ENCODE measurements around the gene PRKAR1B.
A peak's percentile ranks its signal among the peaks of the same experiment; 100 is the strongest.

The PRKAR1B gene

DNA sequence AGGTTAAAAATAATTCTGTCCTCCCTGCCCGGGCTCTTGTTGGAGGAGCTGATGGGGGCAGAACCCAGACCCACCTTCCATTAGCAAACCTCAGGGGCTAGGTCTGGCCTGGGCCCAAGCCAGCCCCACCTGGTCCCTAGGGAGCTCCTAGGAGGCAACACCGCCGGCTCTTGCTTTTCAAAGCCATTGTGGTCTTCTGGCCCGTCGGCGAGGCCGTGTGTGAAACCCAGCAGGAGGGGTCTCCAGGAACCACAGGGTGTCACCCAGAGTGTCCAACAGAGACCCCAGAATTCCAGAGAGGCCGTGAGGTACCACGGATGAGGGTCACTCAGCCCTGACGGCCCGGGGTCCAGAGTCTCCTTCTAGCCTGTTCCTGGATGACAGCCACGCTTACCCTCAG is 190.8 kb downstream of the PRKAR1B start:
- no peak for DNase-seq

DNA sequence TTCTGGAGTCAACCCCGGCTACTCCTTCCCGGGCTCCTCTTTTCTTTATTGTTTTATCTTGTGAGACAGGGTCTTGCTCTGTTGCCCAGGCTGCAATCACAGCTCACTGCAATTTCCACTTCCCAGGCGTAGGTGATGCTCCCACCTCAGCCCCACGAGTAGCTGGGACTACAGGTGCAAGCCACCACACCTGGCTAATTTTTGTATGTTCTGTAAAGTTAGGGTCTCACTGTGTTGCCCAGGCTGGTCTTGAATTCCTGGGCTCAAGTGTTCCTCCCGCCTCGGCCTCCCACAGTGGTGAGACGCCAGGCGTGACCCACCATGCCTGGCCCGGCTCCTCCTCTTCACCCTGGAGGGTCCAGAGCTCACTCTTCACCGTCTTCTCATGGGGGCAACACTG is 192.1 kb downstream of the PRKAR1B start:
- DNase-seq, result no peak

- no peak for DNase-seq
Measured at GRCh38 chr7:534075-534474, 193.0 kb downstream of the PRKAR1B start.

GRCh38 chr7:533266-533665 is 193.8 kb downstream of the PRKAR1B start:
- DNase-seq, result no peak

- DNase-seq, result no peak
Measured at GRCh38 chr7:532379-533143, 194.5 kb downstream of the PRKAR1B start.

GRCh38 chr7:531777-532176 is 195.3 kb downstream of the PRKAR1B start:
- DNase-seq, result no peak

DNA sequence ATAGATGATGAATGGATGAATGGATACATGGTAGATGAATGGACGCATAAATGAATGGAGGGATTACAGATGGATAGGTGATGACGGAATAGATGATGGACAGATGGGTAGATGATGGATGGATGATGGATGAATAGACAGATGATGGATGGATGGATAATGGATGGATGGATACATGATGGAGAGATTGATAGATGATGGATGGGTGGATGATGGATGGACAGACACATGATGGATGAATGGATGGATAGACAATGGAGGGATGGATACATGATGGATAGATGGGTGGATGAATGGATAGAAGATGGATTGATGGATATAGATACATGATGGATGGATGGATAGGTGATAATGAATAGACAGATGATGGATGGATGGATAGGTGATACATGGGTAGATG is 198.6 kb downstream of the PRKAR1B start:
- DNase-seq, result no peak

DNA sequence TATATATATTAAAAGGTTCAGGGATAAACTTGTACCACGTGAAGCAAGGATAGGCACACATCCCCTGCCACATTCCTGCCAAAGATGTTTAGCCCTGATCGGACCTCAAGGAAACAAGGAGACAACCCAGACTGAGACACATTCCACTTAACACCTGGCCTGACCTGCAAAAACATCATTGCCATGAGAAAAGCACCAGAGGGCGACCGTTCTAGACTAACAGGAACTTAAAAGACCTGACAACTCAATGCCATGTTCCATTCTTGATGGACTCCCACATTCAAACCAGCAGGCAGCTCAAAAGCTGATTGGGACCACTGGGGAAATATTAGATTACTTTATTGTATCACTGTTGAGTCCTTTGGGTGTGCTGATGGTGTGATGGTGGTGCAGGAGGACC is 199.4 kb downstream of the PRKAR1B start:
- DNase-seq, result no peak

GRCh38 chr7:526460-527034 is 200.5 kb downstream of the PRKAR1B start:
- no peak for DNase-seq

DNA sequence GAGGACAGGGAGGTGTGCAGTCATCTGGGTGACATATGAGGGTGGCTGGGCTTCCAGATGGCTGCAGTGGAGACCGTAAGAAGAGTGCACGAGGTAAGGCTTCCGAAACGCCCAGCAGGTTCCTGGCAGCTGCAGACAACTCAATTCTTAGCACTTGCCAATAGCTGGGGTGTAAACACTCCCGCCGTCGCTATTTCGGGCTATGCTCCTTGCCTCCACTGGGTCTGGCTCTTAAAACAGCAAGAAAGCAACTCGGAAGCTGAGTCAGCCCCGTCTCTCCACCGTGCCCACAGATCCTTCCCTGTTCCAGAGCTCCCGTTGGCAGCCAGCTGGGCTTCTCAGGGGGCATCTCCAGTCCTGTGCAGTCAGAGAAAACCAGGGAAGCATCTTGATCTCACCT is 201.3 kb downstream of the PRKAR1B start:
- DNase-seq, result no peak

- DNase-seq, result no peak
Measured at GRCh38 chr7:524800-525199, 202.3 kb downstream of the PRKAR1B start.

GRCh38 chr7:523347-524336 is 203.4 kb downstream of the PRKAR1B start:
- DNase-seq, result no peak

DNA sequence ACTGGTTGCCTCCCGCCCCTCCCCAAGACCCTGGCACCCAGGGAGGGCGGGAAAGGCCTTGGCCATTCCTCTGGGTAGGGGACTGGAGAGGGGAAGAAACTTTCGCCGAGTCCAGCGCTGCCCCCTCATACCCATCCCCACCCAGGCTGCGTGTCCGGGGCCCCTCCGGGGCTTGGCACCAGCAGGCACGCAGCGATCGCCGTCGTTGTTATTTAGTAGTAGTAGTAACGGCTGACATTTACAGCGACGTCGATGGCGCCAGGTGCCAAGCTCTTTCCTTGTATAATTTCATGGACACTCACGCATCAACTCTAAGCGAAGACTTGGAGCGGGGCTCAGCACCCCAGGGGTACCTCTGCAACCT is 204.1 kb downstream of the PRKAR1B start:
- DNase-seq, result no peak

GRCh38 chr7:522071-522950 is 204.8 kb downstream of the PRKAR1B start:
- DNase-seq, result peak; percentile 40

DNA sequence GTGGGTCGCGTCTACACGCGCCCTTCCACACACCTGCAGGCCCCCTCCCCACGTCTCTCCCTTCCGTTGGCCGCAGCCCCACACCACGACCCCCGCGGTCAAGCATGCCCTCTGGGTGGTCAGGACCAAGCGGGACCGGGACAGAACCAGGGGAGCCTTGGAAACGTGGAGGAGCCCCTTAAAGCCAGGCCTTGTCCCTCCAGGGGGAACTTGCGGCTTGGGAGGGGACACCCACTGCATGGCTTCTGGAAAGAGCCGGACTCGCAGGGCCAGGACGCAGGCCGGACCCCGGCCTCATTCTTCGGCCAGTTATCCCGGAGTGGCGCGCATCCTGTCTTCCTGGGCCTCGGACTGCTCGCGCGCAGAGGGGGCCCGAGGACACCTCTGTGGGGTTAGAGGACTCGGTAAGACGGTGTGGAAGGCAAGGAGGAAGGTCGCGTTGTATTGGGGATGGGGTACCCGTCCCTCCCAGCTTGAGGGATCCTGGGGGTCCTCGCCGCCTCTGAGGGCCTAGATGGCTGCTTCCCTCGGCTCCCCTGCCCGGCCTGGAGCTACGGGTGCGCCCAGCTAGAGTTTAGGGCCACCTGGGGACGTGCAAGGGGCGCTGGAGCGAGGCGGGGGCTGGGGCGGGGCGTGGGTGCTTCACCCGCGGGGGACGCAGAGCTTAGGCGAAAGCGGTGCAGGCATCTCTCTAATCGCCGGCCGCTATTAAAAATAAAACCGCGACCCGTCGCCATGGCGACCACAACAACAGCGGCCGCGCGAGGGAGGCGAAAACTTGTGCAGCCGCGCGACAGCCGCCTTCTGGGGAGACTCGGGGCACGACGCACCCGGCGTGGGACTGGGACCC is 205.6 kb downstream of the PRKAR1B start:
- DNase-seq, result no peak

- DNase-seq, result no peak
Measured at GRCh38 chr7:520503-521161, 206.4 kb downstream of the PRKAR1B start.

- peak; percentile 20 for DNase-seq
Measured at GRCh38 chr7:519484-520390, 207.3 kb downstream of the PRKAR1B start, which contains the start of gene PDGFA. PDGFA (minus strand) TSS chr7:519846; CDS start chr7:519001, 845 bp downstream.

- DNase-seq, result peak; percentile 60
Measured at GRCh38 chr7:518630-519483, 208.2 kb downstream of the PRKAR1B start.

All from CD4-positive, alpha-beta T cell treated with Interleukin-17A for 4 hours (primary cell).